ENCODE measurements around the gene FBLL1.

The FBLL1 gene

DNA sequence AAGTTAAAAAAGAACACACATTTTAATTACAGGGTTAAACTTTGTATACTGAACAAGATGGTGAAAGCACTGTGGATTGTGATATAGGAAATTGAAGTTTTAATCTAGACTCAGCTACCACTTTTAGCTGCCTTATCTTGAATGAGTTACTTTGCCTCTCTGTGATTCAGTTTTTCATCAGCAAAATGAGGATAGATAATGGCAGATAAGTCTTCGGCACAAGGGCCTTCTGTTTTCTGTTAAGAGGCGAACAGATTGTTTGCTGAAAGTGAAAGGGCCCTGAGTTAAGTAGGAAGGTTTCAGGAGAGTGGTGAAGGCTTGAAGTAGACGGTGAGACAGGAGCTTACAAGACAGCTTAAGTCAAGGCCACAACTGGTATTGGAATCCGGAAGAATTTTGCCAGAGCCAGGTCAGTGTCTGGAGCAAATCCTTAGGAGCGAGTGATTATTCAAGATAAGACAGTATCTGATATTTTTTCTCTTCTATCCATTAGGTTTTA, 35.0 kb upstream of the FBLL1 start:
- TF ChIP-seq, protein P1, sequence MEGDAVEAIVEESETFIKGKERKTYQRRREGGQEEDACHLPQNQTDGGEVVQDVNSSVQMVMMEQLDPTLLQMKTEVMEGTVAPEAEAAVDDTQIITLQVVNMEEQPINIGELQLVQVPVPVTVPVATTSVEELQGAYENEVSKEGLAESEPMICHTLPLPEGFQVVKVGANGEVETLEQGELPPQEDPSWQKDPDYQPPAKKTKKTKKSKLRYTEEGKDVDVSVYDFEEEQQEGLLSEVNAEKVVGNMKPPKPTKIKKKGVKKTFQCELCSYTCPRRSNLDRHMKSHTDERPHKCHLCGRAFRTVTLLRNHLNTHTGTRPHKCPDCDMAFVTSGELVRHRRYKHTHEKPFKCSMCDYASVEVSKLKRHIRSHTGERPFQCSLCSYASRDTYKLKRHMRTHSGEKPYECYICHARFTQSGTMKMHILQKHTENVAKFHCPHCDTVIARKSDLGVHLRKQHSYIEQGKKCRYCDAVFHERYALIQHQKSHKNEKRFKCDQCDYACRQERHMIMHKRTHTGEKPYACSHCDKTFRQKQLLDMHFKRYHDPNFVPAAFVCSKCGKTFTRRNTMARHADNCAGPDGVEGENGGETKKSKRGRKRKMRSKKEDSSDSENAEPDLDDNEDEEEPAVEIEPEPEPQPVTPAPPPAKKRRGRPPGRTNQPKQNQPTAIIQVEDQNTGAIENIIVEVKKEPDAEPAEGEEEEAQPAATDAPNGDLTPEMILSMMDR (IDR thresholded peaks at IDR 0.05): no peak
- TF ChIP-seq ZFX (IDR thresholded peaks at IDR 0.05; ENCODE audit: borderline replicate concordance): no peak
- no peak overlapping the region for H3K27ac ChIP-seq

DNA sequence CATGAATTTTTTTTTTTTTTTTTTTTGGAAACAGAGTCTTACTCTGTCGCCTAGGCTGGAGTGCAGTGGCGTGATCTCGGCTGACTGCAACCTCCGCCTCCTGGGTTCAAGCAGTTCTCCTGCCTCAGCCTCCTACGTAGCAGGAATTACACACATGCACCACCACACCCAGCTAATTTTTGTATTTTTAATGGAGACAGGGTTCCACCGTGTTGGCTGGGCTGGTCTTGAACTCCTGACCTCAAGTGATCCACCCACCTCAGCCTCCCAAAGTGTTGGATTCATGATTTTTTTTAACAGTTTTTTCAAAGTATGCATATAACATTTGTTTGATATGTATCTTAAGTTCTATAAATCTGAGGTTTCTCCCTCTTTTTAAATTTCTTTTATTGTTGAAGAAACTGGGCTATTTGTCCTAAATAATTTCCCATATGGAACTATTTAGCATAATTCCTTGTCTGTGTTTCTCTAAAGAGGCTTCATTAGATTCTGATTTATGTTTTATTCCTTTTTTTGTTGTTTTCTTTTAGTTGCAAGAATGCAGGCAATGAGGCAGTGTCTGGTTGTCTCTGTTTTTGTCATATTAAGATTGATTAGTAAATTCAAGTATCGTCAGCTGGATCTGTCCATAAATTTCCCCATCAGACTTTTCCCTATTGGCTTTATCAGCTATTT, 26.4 kb upstream of the FBLL1 start:
- TF ChIP-seq ZFX (IDR thresholded peaks at IDR 0.05; ENCODE audit: borderline replicate concordance): no peak
- TF ChIP-seq, protein P1 (IDR thresholded peaks at IDR 0.05): no peak
- H3K27ac ChIP-seq: no peak overlapping the region

DNA sequence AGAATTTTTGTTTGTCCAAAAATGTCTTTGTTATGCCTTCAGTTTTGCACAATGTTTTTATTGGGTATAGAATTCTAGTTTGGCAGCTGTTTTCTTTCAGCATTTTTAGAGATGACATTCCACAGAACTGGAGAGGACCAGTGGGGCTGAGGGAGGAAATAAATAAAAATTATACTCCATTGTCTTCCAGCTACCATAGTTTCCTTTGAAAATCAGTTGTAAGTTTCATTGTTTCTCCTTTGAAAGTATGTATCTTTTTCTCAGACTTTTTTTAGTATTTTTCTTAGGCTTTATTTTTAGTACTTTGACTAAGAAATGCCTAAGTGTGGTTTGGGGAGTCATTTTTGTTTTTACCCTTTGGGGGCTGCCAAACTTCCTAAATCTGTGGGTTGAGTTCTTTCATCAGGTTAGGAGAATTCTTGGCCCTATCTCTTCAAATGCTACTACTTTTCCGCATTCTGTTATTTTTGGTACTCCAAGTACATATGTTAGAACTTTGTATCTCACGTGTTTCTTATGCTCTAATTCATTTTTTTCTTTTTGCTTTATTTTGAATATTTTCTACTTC, 15.2 kb upstream of the FBLL1 start:
- no peak for TF ChIP-seq ZFX (IDR thresholded peaks at IDR 0.05; ENCODE audit: borderline replicate concordance)
- TF ChIP-seq, protein P1 (IDR thresholded peaks at IDR 0.05): no peak
- no peak overlapping the region for H3K27ac ChIP-seq

GRCh38 chr5:168525856-168526255, 3.2 kb upstream of the FBLL1 start:
- H3K27ac ChIP-seq: no peak overlapping the region
- TF ChIP-seq, protein P1 (IDR thresholded peaks at IDR 0.05): no peak
- TF ChIP-seq ZFX (IDR thresholded peaks at IDR 0.05; ENCODE audit: borderline replicate concordance): no peak

GRCh38 chr5:168527756-168528295, 1.3 kb upstream of the FBLL1 start:
- H3K27ac ChIP-seq: no peak overlapping the region
- no peak for TF ChIP-seq ZFX (IDR thresholded peaks at IDR 0.05; ENCODE audit: borderline replicate concordance)
- TF ChIP-seq, protein P1 (IDR thresholded peaks at IDR 0.05): no peak

- H3K27ac ChIP-seq: peak overlapping the region; percentile 47
- TF ChIP-seq, protein P1 (IDR thresholded peaks at IDR 0.05): no peak
- TF ChIP-seq ZFX (IDR thresholded peaks at IDR 0.05; ENCODE audit: borderline replicate concordance): no peak
Measured at GRCh38 chr5:168529374-168530234, 499 bp downstream of the FBLL1 start.

Data from 22Rv1 (cell line).